Natural killer cell treated with Interleukin-12 subunit alpha and Interleukin-12 subunit beta and Interleukin-15 and Interleukin-18, amount 100 ng/mL, for 72 hours (primary cell): ENCODE measurements around the gene OR2F1. TPM values are rescaled to one million over a fixed set of nuclear protein-coding genes. Genes with fewer than 3 reads are reported as not detected.
"Not testable (repeated sequence)": the region's sequence is repeated elsewhere in the genome, so short reads cannot be mapped to it uniquely, and the experiment has no call there.

Experiments used
- ATAC-seq, 2 donors: fragments of 150-1000 bp; cut with Tn5 transposase in 1 of 2; sonication (Bioruptor Pico), chemical (Tn5 transposase) in 1 of 2; 2 replicates each; pipeline ENCODE4 v1.10.0; 2021
- DNase-seq: peaks from one replicate; pipeline ENCODE4 v3.0.0; 2022; ENCODE audit warnings: low spot score
- H3K27ac Mint-ChIP-seq, 2 donors: 1 replicate in 1 of 2; 2 replicates in 1 of 2; pipeline ENCODE4 v1.8.0; 2022; ENCODE audit warnings: mixed read lengths in 2 of 2, mild to moderate bottlenecking in 1 of 2, moderate library complexity in 1 of 2
- H3K27me3 Mint-ChIP-seq, 2 donors: 1 replicate in 1 of 2; 2 replicates in 1 of 2; pipeline ENCODE4 v1.8.0; 2022; ENCODE audit warnings: mixed read lengths in 2 of 2
- H3K36me3 Mint-ChIP-seq: one replicate; pipeline ENCODE4 v1.8.0; 2022; ENCODE audit warnings: mixed read lengths
- H3K4me1 Mint-ChIP-seq, 2 donors: 1 replicate in 1 of 2; 2 replicates in 1 of 2; pipeline ENCODE4 v1.8.0; 2022; ENCODE audit warnings: low read depth in 2 of 2, mixed read lengths in 2 of 2, mild to moderate bottlenecking in 1 of 2
- H3K4me3 Mint-ChIP-seq: one replicate; pipeline ENCODE4 v1.8.0; 2022; ENCODE audit warnings: mixed read lengths
- H3K9me3 Mint-ChIP-seq: 2 replicates; pipeline ENCODE4 v1.8.0; 2022; ENCODE audit warnings: mixed read lengths
- total RNA-seq, 2 donors: library from RNA; stranded (reverse); gene quantifications; one replicate each; pipeline ENCODE4 v1.2.3, GENCODE V29; 2022

Gene OR2F1
- total RNA-seq, 2 donors from 2014 or later: not detected

DNA sequence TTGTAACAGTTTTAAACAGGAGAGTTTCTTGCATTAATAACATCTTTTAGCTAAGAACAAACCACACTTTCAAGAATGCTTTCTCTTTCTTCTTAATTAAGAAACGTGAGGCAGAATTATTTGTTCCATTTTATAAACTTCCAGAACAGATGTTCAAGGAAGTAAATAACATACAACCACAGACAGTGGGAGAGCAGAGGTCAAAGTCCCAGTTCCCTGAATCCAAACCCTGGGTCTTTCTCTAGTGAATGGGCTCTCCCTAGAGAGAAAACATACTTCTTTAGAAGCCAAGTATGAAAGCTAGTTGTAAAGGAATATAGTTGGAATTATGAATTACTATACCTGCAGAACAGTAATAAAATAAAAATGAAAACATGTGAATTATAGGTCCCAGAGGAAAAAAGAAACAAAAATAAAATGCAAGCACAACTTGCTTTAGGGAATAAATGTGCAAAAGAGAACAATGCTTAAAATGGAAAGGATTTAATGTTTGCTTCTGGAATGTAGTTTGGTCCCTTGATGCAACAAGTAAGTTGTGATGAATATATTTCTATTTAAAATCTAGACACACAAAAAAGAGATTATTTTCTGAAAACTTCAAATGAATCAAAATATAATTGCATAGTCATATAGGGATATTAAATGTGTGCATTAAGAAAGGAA lies 51.5 kb downstream of the OR2F1 start:
- DNase-seq (no peak), ATAC-seq (no peak)
- Mint-ChIP-seq H3K36me3 (peaks cover 14% of the 10 kb centered on the region), H3K27me3 (peaks cover 6 to 33% of the 10 kb centered on the region in 2 donors), H3K4me3 (no peak overlapping the region), H3K27ac (no peak overlapping the region), H3K4me1 (no peaks in the 10 kb centered on the region), H3K9me3 (peaks cover 9% of the 10 kb centered on the region)

DNA sequence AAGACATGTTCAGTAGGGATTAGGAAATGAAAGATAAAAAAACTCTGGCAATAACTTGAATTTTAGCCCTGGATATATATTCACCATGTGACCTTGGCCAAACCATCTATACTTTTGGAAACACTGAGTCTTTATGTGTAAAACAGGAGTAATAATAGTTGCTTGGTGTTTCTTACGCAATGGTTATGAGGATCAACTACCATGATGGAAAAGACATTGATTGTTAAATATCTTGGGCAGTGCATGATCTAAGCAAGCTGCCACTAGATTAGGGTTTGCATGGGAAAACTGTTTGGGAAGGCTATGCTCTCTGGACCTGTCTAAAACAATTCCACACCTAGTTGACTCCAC lies 52.0 kb downstream of the OR2F1 start:
- no peaks in the 10 kb centered on the region for H3K4me1 Mint-ChIP-seq
- DNase-seq (no peak), ATAC-seq (no peak)
- H3K9me3 Mint-ChIP-seq: peaks cover 9% of the 10 kb centered on the region
- no peak overlapping the region for H3K27ac Mint-ChIP-seq
- H3K4me3 Mint-ChIP-seq: no peak overlapping the region
- H3K36me3 Mint-ChIP-seq: peaks cover 14% of the 10 kb centered on the region
- peaks cover 6 to 29% of the 10 kb centered on the region in 2 donors for H3K27me3 Mint-ChIP-seq

DNA sequence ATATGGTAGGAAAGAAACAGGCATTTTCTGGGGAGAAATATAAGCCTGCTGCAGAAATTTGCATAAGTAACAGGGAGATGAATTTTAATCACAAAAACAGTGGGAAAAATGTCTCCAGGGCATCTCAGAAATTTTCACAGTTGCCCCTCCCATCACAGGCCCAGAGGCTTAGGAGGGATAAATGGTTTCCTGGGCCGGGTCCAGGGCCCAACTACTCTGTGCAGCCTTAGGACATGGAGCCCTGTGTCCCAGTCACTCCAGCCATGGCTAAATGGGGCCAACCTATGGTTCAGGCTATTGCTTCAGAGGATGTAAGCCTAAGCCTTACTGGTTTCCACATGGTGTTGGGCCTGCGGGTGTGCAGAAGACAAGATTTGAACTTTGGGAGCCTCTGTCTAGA lies 54.7 kb downstream of the OR2F1 start:
- peaks cover 5 to 13% of the 10 kb centered on the region in 2 donors for H3K27me3 Mint-ChIP-seq
- no peaks in the 10 kb centered on the region for H3K4me1 Mint-ChIP-seq
- ATAC-seq (no peak), DNase-seq (no peak)
- no peak overlapping the region for H3K4me3 Mint-ChIP-seq
- H3K27ac Mint-ChIP-seq: no peak overlapping the region
- H3K9me3 Mint-ChIP-seq: peaks cover 9% of the 10 kb centered on the region
- H3K36me3 Mint-ChIP-seq: peaks cover 14% of the 10 kb centered on the region

DNA sequence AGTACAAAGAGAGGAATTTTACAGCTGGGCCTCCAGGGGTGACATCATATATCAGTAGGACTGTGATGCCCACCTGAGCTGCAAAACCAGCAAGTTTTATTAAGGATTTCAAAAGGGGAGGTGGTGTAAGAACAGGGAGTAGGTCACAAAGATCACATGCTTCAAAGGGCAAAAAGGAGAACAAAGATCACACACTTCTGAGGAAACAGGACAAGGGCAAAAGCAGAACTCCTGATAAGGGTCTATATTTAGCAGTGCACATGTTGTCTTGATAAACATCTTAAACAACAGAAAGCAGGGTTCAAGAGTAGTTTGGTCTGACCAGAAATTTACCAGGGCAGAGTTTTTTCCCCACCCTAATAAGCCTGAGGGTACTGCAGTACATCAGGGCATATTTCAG lies 55.4 kb downstream of the OR2F1 start:
- not testable (repeated sequence) for H3K27ac Mint-ChIP-seq, H3K9me3 Mint-ChIP-seq, ATAC-seq, H3K4me1 Mint-ChIP-seq, DNase-seq, H3K4me3 Mint-ChIP-seq
- peaks cover 2 to 14% of the 10 kb centered on the region in 2 donors for H3K27me3 Mint-ChIP-seq
- H3K36me3 Mint-ChIP-seq: peaks cover 14% of the 10 kb centered on the region

DNA sequence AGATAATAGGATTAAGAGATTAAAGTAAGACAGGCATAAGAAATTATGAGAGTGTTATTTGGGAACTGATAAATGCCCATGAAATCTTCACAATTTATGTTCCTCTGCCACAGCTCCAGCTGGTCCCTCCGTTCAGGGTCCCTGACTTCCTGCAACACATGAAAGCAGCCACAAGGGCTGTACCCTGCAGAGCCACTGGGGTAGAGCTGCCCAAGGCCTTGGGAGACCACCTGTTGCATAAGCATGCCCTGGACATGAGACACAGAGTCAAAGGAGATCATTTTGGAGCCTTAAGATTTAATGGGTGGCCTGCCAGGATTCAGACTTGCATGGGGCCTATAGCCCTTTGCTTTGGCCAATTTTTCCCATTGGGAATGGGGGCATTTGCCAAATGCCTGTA lies 56.2 kb downstream of the OR2F1 start:
- H3K9me3 Mint-ChIP-seq, DNase-seq, H3K4me3 Mint-ChIP-seq, ATAC-seq, H3K27ac Mint-ChIP-seq, H3K4me1 Mint-ChIP-seq: not testable (repeated sequence)
- peaks cover 14% of the 10 kb centered on the region for H3K36me3 Mint-ChIP-seq
- peaks cover 0 to 16% of the 10 kb centered on the region in 2 donors for H3K27me3 Mint-ChIP-seq

DNA sequence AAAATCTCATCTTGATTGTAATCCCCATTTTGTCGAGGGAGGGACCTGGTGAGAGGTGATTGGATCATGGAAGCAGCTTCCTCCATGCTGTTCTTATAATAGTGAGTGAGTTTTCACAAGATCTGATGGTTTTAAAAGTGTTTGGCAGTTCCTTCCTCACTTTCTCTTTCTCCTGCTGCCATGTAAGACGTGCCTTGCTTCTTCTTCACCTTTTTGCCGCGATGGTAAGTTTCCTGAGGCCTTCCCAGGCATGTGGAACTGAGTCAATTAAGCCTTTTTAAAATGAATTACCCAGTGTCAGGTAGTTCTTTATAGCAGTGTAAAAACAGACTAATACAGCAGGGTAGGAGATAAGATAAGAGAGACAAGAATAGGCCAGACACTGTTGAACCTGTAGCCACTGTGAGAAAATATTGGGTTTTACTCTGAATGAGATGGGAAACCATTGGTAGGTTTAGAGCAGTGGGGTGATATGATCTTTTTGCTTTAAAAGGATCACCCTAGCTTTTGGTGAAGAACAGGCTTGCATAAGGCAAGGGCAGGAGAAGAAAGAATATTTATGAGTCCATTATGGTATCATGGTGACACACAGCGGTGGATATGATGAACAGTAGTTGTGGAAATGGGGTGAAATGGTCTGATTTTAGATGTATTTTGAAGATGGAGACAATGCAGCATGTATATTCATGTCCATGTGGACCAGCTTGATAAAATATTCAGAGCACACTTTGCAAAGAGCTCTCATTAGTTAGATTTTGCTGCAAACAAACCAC lies 57.0 kb downstream of the OR2F1 start:
- peaks cover 7% of the 10 kb centered on the region for H3K9me3 Mint-ChIP-seq
- peaks cover 0 to 16% of the 10 kb centered on the region in 2 donors for H3K27me3 Mint-ChIP-seq
- peaks cover 14% of the 10 kb centered on the region for H3K36me3 Mint-ChIP-seq
- ATAC-seq: no peak
- no peak overlapping the region for H3K4me3 Mint-ChIP-seq
- DNase-seq: no peak
- no peak overlapping the region for H3K27ac Mint-ChIP-seq
- no peaks in the 10 kb centered on the region for H3K4me1 Mint-ChIP-seq

Other genes starting within 250 kb of the OR2F1 start
- 1 to 10 TPM; 1.6 to 2.8 TPM for gene CTAGE6, start 197.1 kb upstream of the OR2F1 start, total RNA-seq
- 10 to 100 TPM in 1 of 2 donors, 1 to 10 TPM in 1; 7.4 to 13.5 TPM for gene TCAF1, start 52.7 kb upstream of the OR2F1 start, total RNA-seq
- not detected for gene OR2F2, start 19.6 kb upstream of the OR2F1 start, total RNA-seq
- gene OR6B1, start 45.5 kb downstream of the OR2F1 start, total RNA-seq: not detected
- not detected for gene OR2A5, start 94.1 kb downstream of the OR2F1 start, total RNA-seq
- gene OR2A25, start 115.0 kb downstream of the OR2F1 start, total RNA-seq: not detected
- not detected for gene OR2A12, start 131.4 kb downstream of the OR2F1 start, total RNA-seq
- gene OR2A2, start 154.7 kb downstream of the OR2F1 start, total RNA-seq: not detected
- gene OR2A14, start 168.3 kb downstream of the OR2F1 start, total RNA-seq: not detected
- 1 to 10 TPM in 1 of 2 donors, under 1 TPM in 1; 0.38 to 1.7 TPM for gene CTAGE4, start 228.6 kb downstream of the OR2F1 start, total RNA-seq
- 1 to 10 TPM in 1 of 2 donors, not detected in 1; 1.2 TPM for gene ARHGEF35, start 241.0 kb downstream of the OR2F1 start, total RNA-seq